NCI-H2029 (cell line): ENCODE measurements around the gene PDE3A.

Experiments used
- DNase-seq: peaks from one replicate; lab custom pipeline; 2025; lab: John Stamatoyannopoulos, UW

PDE3A gene

DNA sequence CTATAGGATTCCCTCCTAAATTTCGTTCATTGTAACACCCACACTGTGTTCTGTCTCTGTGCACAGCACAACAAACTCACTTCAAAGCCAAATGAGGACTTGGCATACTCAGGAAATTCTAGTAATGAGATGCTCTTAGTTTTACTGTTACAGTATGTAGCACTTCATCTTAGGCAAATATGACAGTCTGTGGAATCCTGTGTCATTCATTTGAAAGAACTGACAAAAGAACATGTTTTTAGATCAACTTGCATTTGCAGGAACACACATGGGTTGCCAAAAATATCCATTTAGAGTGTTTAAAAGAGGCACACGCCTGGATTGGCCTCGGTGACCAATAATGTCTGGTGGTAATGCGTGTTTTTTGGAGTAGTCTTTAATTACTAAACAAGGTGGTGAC, 56.5 kb downstream of the PDE3A start:
- DNase-seq = no peak

DNA sequence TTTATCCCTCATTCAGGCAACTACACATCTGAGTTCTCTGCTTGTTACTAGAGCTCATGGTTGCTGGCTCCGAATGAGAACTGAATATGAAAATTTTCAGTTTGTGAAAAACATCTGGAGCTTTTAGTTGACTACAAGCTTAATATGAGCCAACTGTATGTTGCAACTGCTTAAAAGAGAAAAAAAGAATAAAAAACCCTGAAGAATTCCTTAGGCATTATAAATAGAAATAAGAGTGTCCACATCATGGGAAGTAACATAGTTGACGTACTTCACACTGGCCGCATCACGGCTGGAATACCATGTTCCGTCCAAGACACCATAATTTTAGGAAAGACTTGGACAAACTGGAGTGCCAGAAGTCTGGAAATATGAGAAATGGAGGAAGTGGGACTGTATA, 57.9 kb downstream of the PDE3A start:
- no peak for DNase-seq

DNA sequence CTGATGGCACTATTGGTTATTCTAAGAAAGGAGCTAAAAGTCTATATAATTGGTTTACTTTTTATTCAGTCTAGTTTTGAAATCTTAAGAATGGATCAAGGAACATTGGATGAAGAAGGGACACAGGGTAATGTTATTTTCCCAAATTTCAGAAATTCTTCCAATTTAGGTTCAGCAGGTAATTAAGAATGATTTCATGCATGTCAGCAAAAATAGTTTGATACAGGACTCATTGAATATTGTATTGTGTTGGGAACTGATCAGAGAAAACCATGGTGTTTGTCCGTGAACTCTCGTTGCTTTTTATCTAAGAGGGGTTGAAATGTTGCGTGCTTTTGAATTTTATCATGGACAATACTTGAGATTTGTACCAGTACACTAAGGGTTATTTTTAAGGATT, 58.6 kb downstream of the PDE3A start:
- DNase-seq = no peak

DNA sequence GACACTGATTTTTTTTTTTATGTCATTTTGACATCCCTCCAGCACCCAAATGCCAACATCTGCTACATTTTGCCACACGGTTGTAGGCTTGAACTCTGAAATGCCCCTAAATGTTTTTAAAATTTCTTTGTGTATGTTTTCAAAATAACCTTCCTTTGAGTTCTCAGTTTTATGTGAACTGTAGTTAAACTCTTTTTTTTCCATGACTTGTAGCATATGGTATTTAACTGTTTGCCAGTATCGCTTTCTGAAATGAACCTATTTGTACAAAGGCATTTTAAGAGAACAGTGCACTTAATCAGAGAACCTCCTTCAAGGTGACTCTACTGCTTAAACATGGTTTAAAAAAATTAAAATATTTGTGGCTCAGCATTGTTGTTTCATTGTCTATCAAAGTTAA, 61.5 kb downstream of the PDE3A start:
- DNase-seq = no peak

DNA sequence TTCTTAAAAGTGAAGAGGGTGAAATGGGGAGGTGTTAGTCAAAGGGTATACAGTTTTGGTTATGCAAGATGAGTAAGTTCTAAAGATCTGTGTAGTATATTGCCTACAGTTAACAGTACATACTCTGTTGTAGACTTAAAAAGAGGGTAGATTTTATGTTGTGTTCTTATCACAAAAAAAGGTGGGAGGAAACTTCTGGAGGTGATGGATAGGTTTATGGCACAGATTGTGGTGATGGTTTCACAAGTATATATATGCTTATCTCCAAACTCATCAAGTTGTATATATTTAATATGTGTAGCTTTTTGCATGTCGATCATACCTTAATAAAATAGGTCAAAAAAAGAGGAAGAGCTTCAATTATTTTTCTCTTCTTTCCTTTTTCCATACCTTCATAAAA, 64.0 kb downstream of the PDE3A start:
- DNase-seq = no peak

DNA sequence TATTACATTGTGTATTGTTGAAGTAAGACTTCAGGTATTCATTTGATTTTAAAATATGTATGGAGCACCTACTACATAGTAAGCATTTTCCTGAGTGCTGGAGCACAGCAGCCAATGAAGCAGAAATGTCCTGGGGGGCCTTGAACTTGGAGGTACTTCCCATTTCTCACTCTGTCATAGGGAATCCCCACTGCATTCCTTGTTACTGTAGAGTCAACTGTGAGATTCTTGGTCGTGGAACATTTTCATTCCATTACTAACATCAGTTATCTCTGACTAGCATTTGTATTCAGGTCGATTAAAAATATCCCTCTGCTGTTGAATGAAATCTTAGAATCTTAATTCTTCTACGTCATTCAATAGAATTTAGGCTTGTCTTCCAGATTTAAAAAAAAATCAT, 66.7 kb downstream of the PDE3A start:
- no peak for DNase-seq

DNA sequence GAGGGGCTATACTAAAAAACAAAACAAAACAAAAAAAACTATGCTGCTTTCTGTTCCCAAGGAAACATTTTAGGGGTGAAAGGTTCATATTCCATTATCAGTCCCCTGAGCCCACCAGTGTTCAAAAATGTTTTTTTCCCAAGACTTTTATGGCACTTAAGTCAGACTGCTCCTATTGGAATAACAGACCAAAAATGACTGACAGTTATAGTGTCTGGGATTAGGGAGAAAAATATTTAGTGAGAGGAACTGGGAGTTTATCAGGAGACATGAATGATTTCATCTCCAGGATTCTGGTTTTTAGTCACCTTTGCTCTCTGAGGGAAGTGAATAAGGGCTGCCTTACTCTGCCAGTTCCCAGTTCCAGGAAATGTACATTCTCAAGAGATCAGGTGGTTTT, 68.0 kb downstream of the PDE3A start:
- DNase-seq = no peak

DNA sequence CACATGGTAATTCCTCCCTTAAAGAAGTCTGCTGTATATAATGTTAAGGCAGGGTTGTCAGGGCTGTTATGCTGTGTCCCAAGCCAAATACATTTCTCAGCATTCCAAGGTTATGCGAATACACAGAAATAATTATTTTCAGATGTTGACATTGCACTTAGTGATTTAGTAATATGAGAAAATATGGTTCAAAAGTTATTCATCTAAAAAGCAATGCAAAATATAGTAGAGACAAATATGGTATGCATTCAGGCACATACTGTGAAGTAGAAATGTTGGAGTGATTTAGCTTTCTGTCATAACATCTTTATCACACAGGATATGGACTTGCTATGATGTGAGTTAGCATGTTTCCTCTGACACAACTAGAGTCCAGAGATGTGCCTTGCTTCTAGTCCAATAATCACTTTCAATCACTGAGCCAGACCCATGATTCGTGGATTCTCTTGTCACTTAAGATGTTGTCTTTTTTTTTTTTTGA, 70.0 kb downstream of the PDE3A start:
- no peak for DNase-seq

DNA sequence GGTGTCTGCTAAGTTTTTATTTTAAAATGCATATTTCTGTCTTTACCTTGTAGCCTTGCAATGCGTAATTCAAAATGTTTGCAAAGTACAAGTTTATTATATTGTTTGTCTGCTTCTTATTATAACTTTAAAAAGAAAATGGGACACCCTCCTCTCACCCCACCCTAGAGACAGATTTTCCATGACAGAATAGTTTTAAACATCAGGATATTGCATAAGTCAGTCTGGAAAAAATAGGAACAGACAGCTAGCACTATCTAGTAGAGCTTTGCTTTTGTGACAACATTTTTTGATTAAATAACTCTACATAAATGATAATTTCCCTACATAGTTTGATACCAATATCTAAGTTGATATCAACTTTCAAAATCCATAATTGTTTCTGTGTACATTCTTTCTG, 71.3 kb downstream of the PDE3A start:
- no peak for DNase-seq

DNA sequence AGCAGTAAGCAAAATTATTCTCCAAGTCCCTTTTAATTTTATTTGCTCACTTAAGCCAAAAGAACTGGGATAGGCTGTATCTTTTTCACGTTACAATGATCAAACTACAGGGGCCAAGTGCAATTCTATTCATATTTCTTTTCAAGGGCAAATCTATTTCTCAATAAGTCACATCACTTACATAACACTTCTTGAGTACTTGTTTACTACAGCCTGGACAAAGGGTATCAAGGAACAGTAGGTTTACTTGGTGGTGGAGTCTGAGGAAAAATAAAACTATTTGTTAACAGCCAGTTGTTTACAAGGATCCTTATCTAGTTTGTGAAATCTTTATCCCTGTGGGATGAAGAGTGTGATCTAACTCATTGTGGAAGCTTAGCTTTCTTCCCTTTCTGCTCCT, 72.1 kb downstream of the PDE3A start:
- no peak for DNase-seq

DNA sequence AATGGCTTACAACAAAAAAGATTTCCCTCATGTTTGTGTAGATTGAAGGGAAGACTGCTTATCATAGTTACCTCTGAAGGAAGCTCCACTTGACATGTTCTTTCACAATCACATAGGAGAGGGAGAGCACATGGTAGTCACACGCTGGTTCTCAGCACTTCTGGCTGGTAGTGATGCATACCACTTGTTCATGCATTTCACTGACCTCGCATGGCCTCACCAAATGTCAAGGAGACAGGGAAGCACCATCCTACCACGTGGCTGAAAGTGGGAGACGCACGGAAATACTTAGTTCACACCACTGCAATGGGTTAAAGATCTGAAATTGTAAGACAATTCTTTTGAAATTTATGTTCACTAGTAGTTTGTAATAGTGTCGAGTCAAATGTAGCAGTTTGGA, 74.0 kb downstream of the PDE3A start:
- no peak for DNase-seq

DNA sequence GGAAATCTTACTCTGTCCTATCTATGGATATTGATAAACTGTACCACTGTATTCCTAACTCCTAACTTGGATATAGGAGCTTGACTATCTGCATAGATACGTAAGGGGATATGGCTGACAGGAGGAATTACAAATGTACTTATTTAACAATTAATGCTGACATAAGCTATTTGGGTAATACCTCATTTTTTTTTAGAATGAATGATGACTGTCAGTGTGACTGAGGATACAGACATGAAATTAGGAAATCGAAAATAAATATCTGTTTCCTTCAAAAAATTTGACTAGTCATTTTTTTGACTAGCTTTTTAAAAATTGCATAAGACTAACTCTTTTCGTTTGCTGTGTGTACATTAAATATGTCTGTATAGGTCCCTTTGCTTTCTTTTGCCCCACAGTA, 74.9 kb downstream of the PDE3A start:
- no peak for DNase-seq

DNA sequence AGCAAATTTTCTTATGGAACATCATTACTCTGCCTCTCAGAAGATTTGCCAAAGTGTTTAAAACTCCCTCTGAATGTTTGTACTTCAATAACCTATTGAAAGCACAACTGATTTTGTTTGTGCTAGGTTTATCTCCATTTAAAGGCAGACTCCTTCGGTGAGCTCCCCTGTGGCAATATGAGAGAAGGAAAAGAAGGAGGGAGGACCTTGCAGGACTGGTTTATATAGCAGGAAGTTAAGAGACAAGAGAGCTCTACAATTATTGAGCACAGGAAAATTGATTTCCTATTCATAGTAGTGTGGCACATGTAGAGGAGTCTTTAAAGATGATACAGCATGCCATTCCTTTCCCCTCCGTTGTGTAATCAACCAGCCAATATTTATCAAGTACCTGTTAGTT, 75.5 kb downstream of the PDE3A start:
- DNase-seq = no peak

DNA sequence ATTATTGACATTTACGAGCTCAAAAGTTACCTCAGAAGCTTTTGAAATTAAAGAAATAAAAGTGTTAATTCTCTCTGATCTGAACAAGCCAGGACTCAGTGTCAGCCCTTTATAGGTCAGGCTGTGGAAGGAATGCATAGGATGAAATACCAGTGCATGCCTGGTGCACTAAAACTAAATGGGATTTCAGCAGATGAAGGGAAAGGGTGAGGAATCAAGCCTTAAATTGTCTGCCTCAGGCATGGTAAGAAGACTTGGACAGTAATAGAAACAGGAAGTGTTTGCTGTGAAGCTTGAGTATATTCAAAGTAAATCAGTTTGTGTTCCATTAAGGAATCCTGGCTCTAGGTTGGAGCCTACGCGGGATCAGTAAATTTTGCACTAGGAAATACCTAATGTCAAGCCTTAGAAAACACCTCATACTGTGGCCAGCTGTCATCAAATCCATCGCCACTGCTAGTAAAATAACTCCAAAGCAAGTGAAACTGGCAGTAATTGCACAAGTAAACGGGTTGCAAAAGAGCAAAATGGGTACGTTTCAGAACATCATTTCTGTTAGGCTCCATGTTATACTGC, 76.3 kb downstream of the PDE3A start:
- no peak for DNase-seq

DNA sequence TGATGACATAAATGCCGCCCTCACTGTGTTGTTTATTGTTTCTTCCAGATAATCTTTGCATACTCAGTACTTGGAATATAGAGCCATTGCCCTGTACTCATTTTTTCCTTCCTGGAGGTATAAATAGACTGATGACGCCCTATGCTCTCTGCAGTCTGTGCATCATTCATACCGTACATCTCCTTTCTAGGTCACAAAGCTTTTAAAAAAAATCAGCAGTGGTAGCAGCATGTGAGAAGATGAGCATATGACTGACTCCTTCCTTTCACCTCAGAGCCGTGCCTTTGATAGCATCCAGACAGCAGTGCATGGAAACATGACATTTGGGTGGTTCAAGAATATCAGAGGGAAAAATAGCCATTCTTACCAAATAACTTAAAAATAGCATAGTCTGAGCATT, 77.3 kb downstream of the PDE3A start:
- DNase-seq = no peak

DNA sequence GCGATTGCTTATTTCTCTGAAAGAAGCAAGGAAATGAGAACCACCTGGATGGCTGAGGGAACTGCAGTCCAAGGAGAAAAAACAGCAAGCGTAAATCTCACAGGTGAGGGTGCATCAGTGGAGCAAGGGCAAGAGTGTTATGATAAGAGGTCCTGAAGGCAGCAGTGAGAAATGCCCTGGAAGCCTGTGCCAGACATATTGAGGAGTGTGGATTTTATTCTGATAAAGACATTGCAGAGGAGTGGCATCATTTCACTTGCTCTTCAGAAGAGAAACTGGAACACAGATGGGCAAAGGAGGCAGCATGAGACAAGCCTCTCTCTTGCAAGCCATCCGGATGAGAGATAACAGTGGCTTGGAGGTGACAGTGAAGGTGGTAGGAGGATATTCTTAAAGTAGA, 78.5 kb downstream of the PDE3A start:
- no peak for DNase-seq

DNA sequence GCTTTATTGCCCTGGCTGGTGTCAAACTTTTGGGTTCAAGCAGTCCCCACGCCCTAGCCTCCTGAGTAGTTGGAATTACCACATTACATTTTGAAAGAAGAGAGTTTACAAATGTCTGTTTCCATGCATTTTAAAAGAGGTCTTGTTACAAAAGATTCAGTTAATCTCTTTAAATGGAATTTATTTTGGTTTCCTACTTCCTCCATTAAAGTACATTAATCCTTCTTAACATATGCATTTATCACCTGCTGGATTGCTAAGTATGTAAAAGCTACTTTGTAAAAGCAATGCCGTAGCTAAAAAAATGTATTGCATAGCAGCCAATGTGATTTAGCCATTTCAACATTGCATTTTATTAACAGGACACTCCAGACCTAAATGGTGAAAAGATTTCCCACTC, 80.4 kb downstream of the PDE3A start:
- DNase-seq = no peak

DNA sequence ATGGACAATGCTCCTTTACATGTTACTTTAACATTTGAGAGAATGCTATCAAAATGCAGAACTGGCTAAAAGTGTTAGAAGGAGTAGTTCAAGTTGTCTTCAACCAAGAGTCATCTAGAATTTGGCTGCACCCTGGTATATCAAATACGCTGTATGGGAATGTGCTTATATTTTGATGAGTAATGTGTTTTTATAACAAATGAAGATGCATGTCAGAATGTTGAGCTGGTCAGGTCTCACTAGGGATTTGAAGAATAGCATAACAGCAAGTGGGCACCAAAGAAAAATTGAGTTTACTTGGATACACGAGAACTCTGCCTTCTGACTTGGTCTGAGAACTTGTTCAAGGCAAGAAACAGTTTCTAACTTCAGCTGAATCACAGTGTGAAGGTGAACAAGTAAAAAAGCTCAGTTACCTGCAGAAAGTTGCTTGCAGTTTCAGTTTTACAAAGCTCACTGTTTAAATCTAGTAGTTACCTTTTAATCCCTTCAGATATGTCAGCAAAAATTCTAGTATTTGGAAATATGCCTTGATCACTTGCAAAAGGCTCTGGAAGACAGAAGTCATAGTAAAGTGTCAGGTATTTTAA, 82.3 kb downstream of the PDE3A start:
- no peak for DNase-seq

DNA sequence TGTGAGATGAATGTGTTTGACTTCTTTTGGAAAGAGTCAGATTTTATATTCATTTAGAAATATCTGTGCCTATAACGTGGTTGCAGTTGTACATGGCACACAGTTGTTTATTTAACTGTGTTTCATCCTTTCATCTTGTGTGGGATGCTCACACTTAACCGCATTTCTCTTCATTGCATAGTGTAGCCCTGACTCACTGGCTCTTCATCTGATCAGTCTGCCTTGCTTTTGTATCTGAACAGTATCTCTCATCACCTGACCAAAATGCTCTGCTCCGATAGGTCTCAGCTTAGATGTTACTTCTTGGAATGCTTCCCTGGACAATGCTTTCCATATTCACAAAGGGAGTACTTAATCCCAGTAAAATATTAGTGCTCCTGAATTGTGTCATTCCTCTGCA, 83.4 kb downstream of the PDE3A start:
- DNase-seq = no peak

DNA sequence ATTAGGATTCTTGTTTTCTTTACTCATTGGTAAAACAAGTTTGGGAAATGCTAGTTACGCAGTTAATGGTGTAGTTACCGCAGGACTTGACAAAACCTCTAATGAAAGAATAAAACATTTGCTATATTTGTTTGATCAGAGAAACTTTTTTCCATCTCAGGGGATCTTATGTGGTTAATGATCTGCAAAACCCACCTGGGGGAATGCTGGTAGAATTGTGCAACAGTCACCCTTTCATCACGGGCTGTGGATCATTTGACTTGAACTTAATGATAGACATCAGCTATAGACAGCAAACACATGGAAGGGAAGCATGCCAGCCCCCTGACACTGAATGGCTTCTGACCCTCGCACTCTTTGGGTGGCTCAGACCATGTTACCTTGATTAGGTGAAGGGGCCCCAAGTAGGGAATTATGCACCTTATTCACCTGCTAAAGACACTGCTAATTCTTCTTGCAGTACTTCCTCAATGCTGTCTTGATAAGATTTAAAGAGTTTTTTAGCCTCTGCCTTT, 84.2 kb downstream of the PDE3A start:
- DNase-seq = no peak

DNA sequence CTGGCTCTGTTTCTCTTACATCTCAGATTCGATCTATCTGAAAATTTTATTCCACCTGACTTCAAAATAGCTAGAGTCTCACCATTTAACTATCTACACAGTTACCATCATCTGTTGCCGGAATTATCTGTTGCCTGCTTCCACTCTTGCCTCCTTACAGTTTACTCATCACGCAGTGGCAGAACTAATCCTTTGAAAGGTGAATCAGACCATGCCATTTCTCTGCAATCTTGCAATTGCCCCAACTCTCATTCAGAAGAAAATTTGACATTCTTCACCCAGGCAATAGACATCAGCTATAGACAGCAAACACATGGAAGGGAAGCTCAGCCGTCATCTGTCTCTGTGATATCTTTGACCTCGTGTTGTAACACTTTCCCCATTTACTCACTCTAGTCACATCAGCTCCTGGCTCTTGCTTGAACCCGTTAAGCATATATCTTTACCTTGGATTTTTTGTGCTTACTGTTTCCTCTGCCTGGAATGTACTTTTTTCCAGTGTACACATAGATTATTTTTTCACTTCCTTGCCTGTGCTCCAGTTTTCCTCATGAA, 85.5 kb downstream of the PDE3A start:
- DNase-seq = no peak

DNA sequence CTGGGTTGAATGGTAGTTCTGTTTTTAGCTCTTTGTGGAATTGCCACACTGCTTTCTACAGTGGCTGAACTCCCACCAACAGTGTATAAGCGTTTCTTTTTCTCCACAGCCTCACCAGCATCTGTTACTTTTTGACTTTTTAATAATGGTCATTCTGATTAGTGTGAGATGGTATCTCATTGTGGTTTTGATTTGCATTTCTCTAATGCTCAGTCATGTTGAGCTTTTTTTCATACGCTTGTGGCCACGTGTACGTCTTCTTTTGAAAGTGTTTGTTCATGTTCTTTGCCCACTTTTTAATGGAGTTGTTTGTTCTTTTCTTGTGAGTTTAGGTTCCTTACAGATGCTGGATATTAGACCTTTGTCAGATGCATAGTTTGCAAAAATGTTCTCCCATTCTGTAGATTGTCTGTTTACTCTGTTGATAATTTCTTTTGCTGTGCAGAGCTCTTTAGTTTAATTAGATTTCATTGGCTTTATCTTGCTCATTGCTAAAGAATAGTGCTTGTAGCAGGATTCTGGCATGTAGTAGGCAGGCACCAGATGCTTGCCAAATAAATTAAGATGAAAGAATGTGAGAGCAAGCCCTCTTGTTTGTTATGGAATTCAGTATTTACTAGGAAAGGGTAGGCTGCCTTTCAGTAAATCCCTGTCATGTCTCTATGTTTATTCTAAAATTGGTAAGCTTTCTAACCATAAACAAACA, 86.8 kb downstream of the PDE3A start:
- DNase-seq = no peak

DNA sequence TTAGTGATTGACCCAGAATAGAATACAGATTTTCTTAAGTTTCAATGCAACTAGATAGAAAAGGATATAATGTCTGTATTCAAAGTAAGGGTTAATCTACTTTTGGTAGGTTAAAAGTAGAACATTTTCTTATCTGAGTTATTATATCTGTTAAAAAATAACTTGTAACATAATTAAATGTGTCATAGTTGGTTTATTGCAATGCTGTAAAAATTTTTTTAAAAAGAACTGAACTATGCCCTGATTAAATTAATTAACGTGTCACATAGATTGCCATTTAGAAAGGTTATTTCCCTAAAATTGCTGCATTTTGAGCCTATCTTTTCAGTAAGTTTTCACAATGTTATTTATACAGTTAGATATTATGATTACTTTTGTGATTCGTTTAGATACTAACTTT, 89.2 kb downstream of the PDE3A start:
- no peak for DNase-seq
